HG03175 (cell line): ENCODE measurements around the gene LCE3E.

Experiments
- ATAC-seq: cut with Tn5 transposase; IDR thresholded peaks from one replicate; pipeline ENCODE4 v1.9.1; 2021; ENCODE audit warnings: mild to moderate bottlenecking, moderate library complexity; ENCODE audit not compliant: unreplicated experiment

LCE3E gene

GRCh38 chr1:152517237-152517811 is 49.3 kb downstream of the LCE3E start:
- no peak for ATAC-seq

GRCh38 chr1:152516082-152516481 is 50.5 kb downstream of the LCE3E start:
- no peak for ATAC-seq
